ENCODE measurements around the gene GSTCD. TPM values are rescaled to one million over a fixed set of nuclear protein-coding genes. Genes with fewer than 3 reads are reported as not detected.
"Not testable (repeated sequence)": the region's sequence is repeated elsewhere in the genome, so short reads cannot be mapped to it uniquely, and the experiment has no call there.

Gene GSTCD
- total RNA-seq, 2 donors from 2014 or later: 3.9 to 5.9 TPM

DNA sequence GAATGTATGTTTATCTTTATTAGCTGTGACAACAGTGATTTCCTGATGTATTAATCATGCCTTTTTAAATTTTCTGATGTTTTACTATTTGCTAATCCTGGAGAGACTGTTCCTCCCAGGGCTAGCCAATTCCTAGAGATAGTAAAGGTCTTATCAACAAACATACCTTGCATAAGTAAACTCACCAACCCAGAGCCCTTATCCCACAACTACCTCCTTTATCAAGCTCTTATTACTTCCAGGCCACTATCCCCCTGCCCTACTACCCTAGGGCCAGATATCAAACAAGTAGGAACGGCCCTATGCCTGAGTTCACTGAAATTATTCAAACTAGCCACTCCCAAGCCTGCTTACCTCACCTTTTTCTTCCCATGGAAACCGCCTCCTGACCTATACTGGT lies 128.5 kb downstream of the GSTCD start:
- TF ChIP-seq POLR2A (IDR thresholded peaks at IDR 0.05): no peak
- TF ChIP-seq, protein P1, sequence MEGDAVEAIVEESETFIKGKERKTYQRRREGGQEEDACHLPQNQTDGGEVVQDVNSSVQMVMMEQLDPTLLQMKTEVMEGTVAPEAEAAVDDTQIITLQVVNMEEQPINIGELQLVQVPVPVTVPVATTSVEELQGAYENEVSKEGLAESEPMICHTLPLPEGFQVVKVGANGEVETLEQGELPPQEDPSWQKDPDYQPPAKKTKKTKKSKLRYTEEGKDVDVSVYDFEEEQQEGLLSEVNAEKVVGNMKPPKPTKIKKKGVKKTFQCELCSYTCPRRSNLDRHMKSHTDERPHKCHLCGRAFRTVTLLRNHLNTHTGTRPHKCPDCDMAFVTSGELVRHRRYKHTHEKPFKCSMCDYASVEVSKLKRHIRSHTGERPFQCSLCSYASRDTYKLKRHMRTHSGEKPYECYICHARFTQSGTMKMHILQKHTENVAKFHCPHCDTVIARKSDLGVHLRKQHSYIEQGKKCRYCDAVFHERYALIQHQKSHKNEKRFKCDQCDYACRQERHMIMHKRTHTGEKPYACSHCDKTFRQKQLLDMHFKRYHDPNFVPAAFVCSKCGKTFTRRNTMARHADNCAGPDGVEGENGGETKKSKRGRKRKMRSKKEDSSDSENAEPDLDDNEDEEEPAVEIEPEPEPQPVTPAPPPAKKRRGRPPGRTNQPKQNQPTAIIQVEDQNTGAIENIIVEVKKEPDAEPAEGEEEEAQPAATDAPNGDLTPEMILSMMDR (IDR thresholded peaks at IDR 0.05): no peak
- H3K36me3 ChIP-seq (replicated peaks in 1 of 2; ENCODE audit: insufficient read depth in 1 of 2, low read depth in 2 of 2): no peaks in the 10 kb centered on the region
- H3K27ac ChIP-seq: no peak overlapping the region
- H3K27me3 ChIP-seq: no peaks in the 10 kb centered on the region
- H3K9me3 ChIP-seq: no peaks in the 10 kb centered on the region
- DNase-seq (no peak), ATAC-seq (no peak)
- no peak overlapping the region for H3K4me3 ChIP-seq
- H3K4me1 ChIP-seq: peaks cover 11% of the 10 kb centered on the region
- intact Hi-C loops (cut with DNase I): no loop called here
- 63 to 76% methylated on average over 2 of the region's 2 CpGs for WGBS, 2 donors

DNA sequence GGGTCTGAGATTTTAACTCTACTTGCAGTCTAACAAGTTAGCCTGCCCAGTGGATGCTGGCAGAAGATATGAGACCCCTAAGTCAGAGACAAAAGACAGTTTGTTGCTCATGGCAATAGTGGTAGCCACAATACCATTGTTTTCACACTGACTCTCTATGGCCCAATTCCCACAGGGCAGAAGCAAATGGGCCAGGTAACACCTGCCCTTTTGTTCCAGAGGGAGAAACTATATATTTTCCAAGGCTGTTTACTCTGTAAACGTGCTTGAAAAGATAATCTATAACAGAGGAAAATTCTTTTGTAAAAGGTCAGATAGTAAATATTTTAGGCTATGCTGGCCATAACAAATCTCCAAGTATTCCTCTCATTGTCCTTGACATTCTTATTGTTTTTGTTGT lies 129.5 kb downstream of the GSTCD start:
- no peak overlapping the region for H3K27ac ChIP-seq
- H3K4me1 ChIP-seq: peaks cover 11% of the 10 kb centered on the region
- WGBS, 2 donors: 25 to 44% methylated on average over 1 of the region's 1 CpG
- H3K27me3 ChIP-seq: no peaks in the 10 kb centered on the region
- intact Hi-C loops (cut with DNase I): no loop called here
- no peak for ATAC-seq
- H3K36me3 ChIP-seq (replicated peaks in 1 of 2; ENCODE audit: insufficient read depth in 1 of 2, low read depth in 2 of 2): no peaks in the 10 kb centered on the region
- H3K9me3 ChIP-seq: no peaks in the 10 kb centered on the region
- no peak for DNase-seq
- H3K4me3 ChIP-seq: no peak overlapping the region
- TF ChIP-seq, protein P1 (IDR thresholded peaks at IDR 0.05): no peak
- no peak for TF ChIP-seq POLR2A (IDR thresholded peaks at IDR 0.05)

DNA sequence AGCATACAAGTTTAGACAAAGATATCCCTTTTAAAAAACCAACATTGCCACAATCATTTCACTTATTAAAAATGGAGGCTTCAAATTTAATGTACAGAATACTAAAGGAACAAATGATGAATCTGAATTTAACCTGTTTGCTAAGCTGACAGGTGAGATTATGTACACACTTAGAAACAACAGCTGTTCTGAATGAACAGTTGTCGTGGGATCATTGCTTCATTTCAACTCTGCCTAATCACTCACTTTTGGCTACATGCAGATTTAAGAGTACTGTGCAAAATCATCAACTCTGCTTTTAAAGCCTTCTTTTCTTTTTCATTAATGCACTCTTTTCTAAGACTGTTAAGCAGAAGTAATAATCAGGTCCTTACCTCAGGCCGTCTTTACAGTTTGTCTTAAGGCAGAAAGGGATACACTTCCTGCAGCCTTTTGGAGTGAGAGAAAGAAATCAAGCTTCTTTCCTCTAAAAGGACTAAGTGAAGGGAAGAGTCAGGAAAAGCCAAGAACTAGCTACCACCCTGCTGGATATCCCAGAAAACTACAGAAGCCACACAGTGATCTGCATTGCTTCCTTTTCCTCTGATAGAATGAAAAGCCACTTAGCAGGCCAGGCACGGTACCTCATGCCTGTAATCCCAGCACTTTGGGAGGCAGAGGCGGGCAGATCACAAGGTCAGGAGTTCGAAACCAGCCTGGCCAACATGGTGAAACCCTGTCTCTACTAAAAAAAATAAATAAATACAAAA lies 132.0 kb downstream of the GSTCD start:
- Histone ChIP-seq H3K27ac (no peak overlapping the region), H3K9me3 (no peaks in the 10 kb centered on the region), H3K27me3 (no peaks in the 10 kb centered on the region), H3K4me3 (no peak overlapping the region), H3K4me1 (peaks cover 22% of the 10 kb centered on the region), H3K36me3 (replicated peaks in 1 of 2; ENCODE audit: insufficient read depth in 1 of 2, low read depth in 2 of 2) (no peaks in the 10 kb centered on the region)
- TF ChIP-seq, protein P1 (IDR thresholded peaks at IDR 0.05): no peak
- TF ChIP-seq POLR2A (IDR thresholded peaks at IDR 0.05): no peak
- DNase-seq: no peak
- intact Hi-C loops (cut with DNase I): no loop called here
- ATAC-seq: no peak
- WGBS, 2 donors: 70 to 81% methylated on average over 5 of the region's 5 CpGs

DNA sequence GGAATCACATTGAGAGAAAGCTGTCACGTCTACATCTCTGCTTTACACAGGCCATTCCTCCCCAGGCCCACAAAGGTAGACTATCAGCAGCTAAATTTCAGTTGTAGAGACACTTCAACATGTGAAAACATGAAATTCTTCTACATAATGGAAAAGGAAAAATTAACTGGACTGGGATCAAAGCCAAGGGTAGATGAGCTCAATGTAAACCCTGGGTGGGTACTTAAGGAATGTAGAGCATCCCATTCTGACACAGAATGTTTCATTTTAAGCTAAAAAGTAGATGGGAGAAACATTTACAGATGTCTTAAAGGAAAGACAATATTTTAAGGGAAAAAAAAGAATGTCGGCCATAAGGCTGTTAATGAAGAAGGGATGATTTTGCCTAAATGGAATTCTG lies 135.4 kb downstream of the GSTCD start:
- Histone ChIP-seq H3K4me3 (no peak overlapping the region), H3K36me3 (replicated peaks in 1 of 2; ENCODE audit: insufficient read depth in 1 of 2, low read depth in 2 of 2) (no peaks in the 10 kb centered on the region), H3K4me1 (peaks cover 16% of the 10 kb centered on the region), H3K9me3 (no peaks in the 10 kb centered on the region), H3K27me3 (no peaks in the 10 kb centered on the region), H3K27ac (no peak overlapping the region)
- WGBS, 2 donors: 65 to 83% methylated on average over 2 of the region's 2 CpGs
- ATAC-seq (no peak), DNase-seq (no peak)
- intact Hi-C loops (cut with DNase I): no loop called here
- TF ChIP-seq, protein P1 (IDR thresholded peaks at IDR 0.05): no peak
- no peak for TF ChIP-seq POLR2A (IDR thresholded peaks at IDR 0.05)

DNA sequence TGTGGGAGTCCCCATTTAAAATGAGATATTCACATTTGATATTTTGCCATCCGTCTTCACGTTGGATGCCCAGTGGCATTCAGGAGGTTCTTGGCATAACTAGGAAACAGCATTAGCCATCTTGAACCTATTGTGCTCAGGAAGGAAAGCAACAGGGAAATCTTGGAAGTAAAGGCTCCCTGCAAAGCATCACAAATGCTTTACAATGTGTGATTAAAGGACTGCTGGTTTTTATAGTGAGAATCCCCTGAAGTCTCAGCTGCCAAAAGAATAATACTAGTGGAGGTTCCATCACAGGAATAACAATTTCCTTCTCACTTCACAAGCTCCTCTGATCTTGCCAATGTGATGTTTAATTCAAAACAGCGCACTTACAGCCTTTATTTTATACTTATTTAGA lies 137.0 kb downstream of the GSTCD start:
- TF ChIP-seq, protein P1 (IDR thresholded peaks at IDR 0.05): no peak
- TF ChIP-seq POLR2A (IDR thresholded peaks at IDR 0.05): no peak
- no peaks in the 10 kb centered on the region for H3K27me3 ChIP-seq
- 70 to 83% methylated on average over 3 of the region's 3 CpGs for WGBS, 2 donors
- H3K4me3 ChIP-seq: no peak overlapping the region
- ATAC-seq (no peak), DNase-seq (no peak)
- no peak overlapping the region for H3K27ac ChIP-seq
- intact Hi-C loops (cut with DNase I): no loop called here
- H3K9me3 ChIP-seq: no peaks in the 10 kb centered on the region
- H3K36me3 ChIP-seq (replicated peaks in 1 of 2; ENCODE audit: insufficient read depth in 1 of 2, low read depth in 2 of 2): no peaks in the 10 kb centered on the region
- H3K4me1 ChIP-seq: peaks cover 11% of the 10 kb centered on the region

DNA sequence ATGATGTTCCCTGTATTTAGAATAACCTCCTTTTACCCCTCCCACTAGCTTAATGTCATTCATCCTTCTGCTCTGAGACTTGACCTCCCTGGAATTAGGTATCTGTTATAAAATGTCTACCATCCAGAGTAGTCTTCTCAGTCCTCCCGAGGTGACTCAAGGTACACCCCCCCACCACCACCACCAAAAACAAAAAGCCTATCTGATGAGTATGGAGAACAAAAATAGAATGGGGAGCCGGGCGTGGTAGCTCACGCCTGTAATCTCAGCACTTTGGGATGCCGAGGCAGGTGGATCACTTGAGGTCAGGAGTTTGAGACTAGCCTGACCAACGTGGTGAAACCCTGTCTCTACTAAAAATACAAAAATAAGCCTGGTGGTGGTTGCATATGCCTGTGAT lies 139.8 kb downstream of the GSTCD start:
- DNase-seq; ATAC-seq; H3K27me3 ChIP-seq; intact Hi-C loops (cut with DNase I); H3K36me3 ChIP-seq (replicated peaks in 1 of 2; ENCODE audit: insufficient read depth in 1 of 2, low read depth in 2 of 2); H3K9me3 ChIP-seq; H3K4me3 ChIP-seq; H3K27ac ChIP-seq: not testable (repeated sequence)
- H3K4me1 ChIP-seq: peaks cover 11% of the 10 kb centered on the region
- WGBS, 2 donors: 87 to 91% methylated on average over 6 of the region's 6 CpGs

All from body of pancreas (tissue), 4 donors.